Gastrocnemius medialis (tissue), 4 donors: ENCODE results near the gene TGM2.
"Not testable (repeated sequence)": the region's sequence is repeated elsewhere in the genome, so short reads cannot be mapped to it uniquely, and the experiment has no call there.

Source experiments
- CTCF ChIP-seq, 5 experiments: fragments of 450-650 bp in 3 of 5; fragments of 200-600 bp in 2 of 5; sonication (generic) in 2 of 5; IDR thresholded peaks in 4 of 5; conservative IDR thresholded peaks in 1 of 5; 1 replicate in 4 of 5; 2 replicates in 1 of 5; pipeline ENCODE4 v1.5.1; 2016 to 2019; ENCODE audit warnings: antibody characterized with exemption in 5 of 5, mild to moderate bottlenecking in 3 of 5, moderate library complexity in 3 of 5
- POLR2A ChIP-seq, 2 donors: fragments of 450-650 bp; IDR thresholded peaks; one replicate each; pipeline ENCODE4 v1.6.1; 2017; ENCODE audit warnings: antibody characterized with exemption in 2 of 2, mild to moderate bottlenecking in 2 of 2, moderate library complexity in 2 of 2

GRCh38 chr20:38107386-38107785, 57.7 kb downstream of the TGM2 start:
- TF ChIP-seq CTCF (IDR thresholded peaks at IDR 0.05 in 4 of 5, conservative IDR thresholded peaks at IDR 0.05 in 1 of 5); POLR2A (IDR thresholded peaks at IDR 0.05): not testable (repeated sequence)
